MM.1S (cell line): ENCODE data around the gene RMND1.

Experiments used
- DNase-seq: peaks from one replicate; pipeline ENCODE4 v3.0.0-alpha.2; 2015
- H2AFZ ChIP-seq: fragments of 300-600 bp; sonication (generic); 2 replicates; pipeline ENCODE4 v1.6.0; 2016; ENCODE audit warnings: antibody characterized with exemption, low read length
- H3F3A ChIP-seq: fragments of 300-600 bp; sonication (generic); 2 replicates; pipeline ENCODE4 v1.6.1; 2016; ENCODE audit warnings: mild to moderate bottlenecking, antibody characterized with exemption, low read length, moderate library complexity, mixed read lengths; ENCODE audit not compliant: insufficient read depth
- H3K27ac ChIP-seq: fragments of 300-600 bp; sonication (generic); 2 replicates; pipeline ENCODE4 v1.5.1; 2016; ENCODE audit warnings: mild to moderate bottlenecking, low read length
- H3K27me3 ChIP-seq: fragments of 300-600 bp; sonication (generic); replicated peaks from 2 replicates; pipeline ENCODE4 v1.6.0; 2016; ENCODE audit warnings: low read length; ENCODE audit not compliant: insufficient read depth
- H3K36me3 ChIP-seq: fragments of 300-600 bp; sonication (generic); replicated peaks from 2 replicates; pipeline ENCODE4 v1.6.1; 2016; ENCODE audit warnings: mild to moderate bottlenecking, low read length, mixed read lengths; ENCODE audit not compliant: insufficient read depth
- H3K4me1 ChIP-seq: fragments of 300-600 bp; sonication (generic); 2 replicates; pipeline ENCODE4 v1.6.1; 2016; ENCODE audit warnings: low read length, mixed read lengths
- H3K4me2 ChIP-seq: fragments of 300-600 bp; sonication (generic); 2 replicates; pipeline ENCODE4 v1.6.0; 2016; ENCODE audit warnings: low read depth, low read length
- H3K4me3 ChIP-seq: fragments of 300-600 bp; sonication (generic); 2 replicates; pipeline ENCODE4 v1.5.1; 2016; ENCODE audit warnings: low read length, mixed read lengths
- H3K79me2 ChIP-seq: fragments of 300-600 bp; sonication (generic); 2 replicates; pipeline ENCODE4 v1.6.1; 2016; ENCODE audit warnings: mixed run types, low read length, mixed read lengths
- H3K9ac ChIP-seq: fragments of 300-600 bp; sonication (generic); 2 replicates; pipeline ENCODE4 v1.6.1; 2016; ENCODE audit warnings: low read length, mixed read lengths
- H3K9me2 ChIP-seq: fragments of 300-600 bp; sonication (generic); replicated peaks from 2 replicates; pipeline ENCODE4 v1.6.1; 2016; ENCODE audit warnings: mild to moderate bottlenecking, low read length, mixed read lengths; ENCODE audit not compliant: insufficient read depth
- H3K9me3 ChIP-seq: fragments of 300-600 bp; sonication (generic); replicated peaks from 2 replicates; pipeline ENCODE4 v1.6.1; 2016; ENCODE audit warnings: mild to moderate bottlenecking, low read length, mixed read lengths; ENCODE audit not compliant: insufficient read depth
- H4K20me1 ChIP-seq: fragments of 300-600 bp; sonication (generic); 2 replicates; pipeline ENCODE4 v1.6.1; 2016; ENCODE audit warnings: mild to moderate bottlenecking, low read length, moderate library complexity, mixed read lengths; ENCODE audit not compliant: insufficient read depth
- CTCF ChIP-seq: fragments of 300-600 bp; sonication (generic); IDR thresholded peaks from 2 replicates; pipeline ENCODE4 v1.5.1; 2016; ENCODE audit warnings: antibody characterized with exemption, low read length, mixed read lengths
- EZH2 ChIP-seq: fragments of 300-600 bp; sonication (generic); optimal IDR thresholded peaks from 2 replicates; pipeline ENCODE3; 2017; ENCODE audit warnings: low read depth, mild to moderate bottlenecking, antibody characterized with exemption, low read length, mixed read lengths
- EZH2phosphoT487 ChIP-seq: fragments of 300-600 bp; sonication (generic); IDR thresholded peaks from 2 replicates; pipeline ENCODE4 v1.6.1; 2018; ENCODE audit warnings: antibody characterized with exemption, low read length

RMND1 gene

DNA sequence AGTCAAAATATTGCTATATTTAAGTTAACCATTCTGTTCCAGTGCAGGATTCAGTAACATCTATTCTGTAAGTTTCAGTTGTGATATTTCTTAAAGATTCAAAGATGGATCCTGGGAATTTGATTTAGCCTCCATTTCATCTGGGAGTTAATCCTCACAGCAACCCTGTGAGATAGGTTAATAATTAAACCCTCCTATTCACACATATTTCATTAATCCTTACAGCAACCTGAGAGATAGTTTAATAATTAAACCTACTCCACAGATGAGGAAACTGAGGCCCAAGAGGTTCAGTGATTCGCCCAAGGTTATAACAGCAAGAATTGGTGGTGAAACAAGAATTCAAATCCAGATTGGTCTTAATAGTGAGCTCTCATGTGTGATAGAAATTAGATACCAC lies 49.7 kb downstream of the RMND1 start:
- Histone ChIP-seq H3K27ac (no peak overlapping the region), H3K9ac (no peak overlapping the region), H3K4me2 (no peak overlapping the region), H3K36me3 (no peaks in the 10 kb centered on the region), H3K9me3 (no peaks in the 10 kb centered on the region), H3K9me2 (no peaks in the 10 kb centered on the region), H3F3A (no peaks in the 10 kb centered on the region), H3K27me3 (no peaks in the 10 kb centered on the region), H3K4me3 (no peak overlapping the region), H3K4me1 (no peaks in the 10 kb centered on the region), H3K79me2 (peaks cover 52% of the 10 kb centered on the region), H2AFZ (no peak overlapping the region), H4K20me1 (no peaks in the 10 kb centered on the region)
- TF ChIP-seq CTCF (no peak), EZH2phosphoT487 (no peak), EZH2 (no peak)
- DNase-seq = no peak

- Histone ChIP-seq H3K36me3 (no peaks in the 10 kb centered on the region), H3K9me3 (no peaks in the 10 kb centered on the region), H3K4me2 (no peak overlapping the region), H3K9ac (no peak overlapping the region), H3K27ac (no peak overlapping the region), H3K79me2 (peaks cover 67% of the 10 kb centered on the region), H3F3A (no peaks in the 10 kb centered on the region), H3K9me2 (no peaks in the 10 kb centered on the region), H3K27me3 (no peaks in the 10 kb centered on the region), H3K4me3 (no peak overlapping the region), H3K4me1 (no peaks in the 10 kb centered on the region), H4K20me1 (no peaks in the 10 kb centered on the region), H2AFZ (no peak overlapping the region)
- no peak for DNase-seq
- TF ChIP-seq EZH2 (no peak), CTCF (no peak), EZH2phosphoT487 (no peak)
Observed at GRCh38 chr6:151400473-151400872, 51.5 kb downstream of the RMND1 start.

- Histone ChIP-seq H3K4me3 (no peak overlapping the region), H3K27ac (no peak overlapping the region), H3K9me3 (no peaks in the 10 kb centered on the region), H3K79me2 (peaks cover 75% of the 10 kb centered on the region), H3F3A (no peaks in the 10 kb centered on the region), H3K27me3 (no peaks in the 10 kb centered on the region), H3K4me2 (no peak overlapping the region), H3K4me1 (no peaks in the 10 kb centered on the region), H4K20me1 (no peaks in the 10 kb centered on the region), H3K9ac (no peak overlapping the region), H2AFZ (no peak overlapping the region), H3K9me2 (no peaks in the 10 kb centered on the region), H3K36me3 (no peaks in the 10 kb centered on the region)
- TF ChIP-seq EZH2 = no peak
- no peak for TF ChIP-seq CTCF
- TF ChIP-seq EZH2phosphoT487 = no peak
- DNase-seq = no peak
Observed at GRCh38 chr6:151399679-151400078, 52.2 kb downstream of the RMND1 start.
